NCI-H1417 treated with DMSO at 0.1 percent for 48 hours (cell line): Measurements from ENCODE around the gene IL19.
"Not testable (repeated sequence)": the region's sequence is repeated elsewhere in the genome, so short reads cannot be mapped to it uniquely, and the experiment has no call there.

Experiments
- DNase-seq: peaks from one replicate; lab custom pipeline; 2025; lab: John Stamatoyannopoulos, UW

IL19 gene

DNA sequence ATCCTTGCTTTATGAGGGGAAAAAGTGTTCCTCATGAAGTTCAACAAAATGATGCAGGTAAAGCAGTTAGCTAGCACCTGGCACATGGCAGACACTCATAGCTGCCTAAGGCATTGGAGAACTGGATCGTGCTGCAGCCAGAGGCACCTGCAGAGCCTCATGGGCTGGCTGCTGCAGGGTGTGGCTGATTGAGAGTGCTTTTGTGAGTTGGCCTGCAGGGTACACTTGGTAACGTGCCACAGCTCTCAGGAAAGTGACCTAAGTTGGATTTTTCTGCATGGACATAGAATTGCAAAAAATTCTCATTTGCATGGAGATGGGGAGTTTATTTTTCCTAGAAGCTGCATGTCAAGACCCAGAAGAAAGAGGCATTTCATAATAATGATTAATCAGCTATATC is 63.2 kb downstream of the IL19 start:
- DNase-seq: no peak

DNA sequence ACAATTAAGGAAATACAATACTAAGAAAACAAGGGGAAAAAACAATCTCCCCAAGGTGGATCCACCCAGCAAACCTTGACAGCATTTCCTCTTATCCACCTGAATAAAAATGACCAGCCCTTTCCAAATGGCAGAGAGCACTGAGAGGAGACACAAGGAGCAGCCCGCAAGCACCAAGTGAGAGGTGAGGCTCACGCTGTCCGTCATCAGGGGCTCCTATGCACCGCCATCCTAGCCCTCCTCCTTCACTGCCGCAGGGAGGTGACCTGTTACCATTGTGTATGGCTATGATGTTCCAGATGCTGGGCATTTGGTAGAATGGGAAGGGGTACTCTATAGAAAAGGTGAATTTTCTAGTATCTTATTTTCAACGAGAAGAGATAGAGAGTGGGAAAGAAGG is 63.6 kb downstream of the IL19 start:
- DNase-seq: no peak

- DNase-seq: no peak
Measured at GRCh38 chr1:206834711-206835110, 64.1 kb downstream of the IL19 start.

- DNase-seq: no peak
Measured at GRCh38 chr1:206835186-206835585, 64.6 kb downstream of the IL19 start.

GRCh38 chr1:206836111-206836510 is 65.5 kb downstream of the IL19 start:
- no peak for DNase-seq

GRCh38 chr1:206839006-206839560 is 68.5 kb downstream of the IL19 start:
- no peak for DNase-seq

GRCh38 chr1:206839857-206840256 is 69.3 kb downstream of the IL19 start:
- DNase-seq: no peak

GRCh38 chr1:206841609-206842323 is 71.2 kb downstream of the IL19 start:
- DNase-seq: no peak

DNA sequence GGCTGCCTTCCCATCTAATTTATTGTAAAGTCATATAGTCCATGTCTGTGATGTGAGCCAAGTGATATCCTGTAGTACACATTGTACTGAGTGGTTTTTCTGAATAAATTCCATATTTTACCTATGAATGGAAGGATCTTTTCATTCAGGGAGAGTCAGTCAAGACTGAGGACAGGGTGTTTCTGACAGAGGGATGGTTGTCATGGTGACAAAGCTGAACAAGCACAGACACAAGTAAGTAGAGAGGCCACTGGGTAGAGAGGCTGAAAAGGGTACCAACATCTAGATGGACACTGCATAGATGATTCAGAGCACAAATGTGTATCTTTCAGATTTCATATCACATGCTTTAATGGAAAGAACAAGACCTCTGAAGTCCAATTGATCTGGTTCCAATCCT is 72.3 kb downstream of the IL19 start:
- DNase-seq: no peak

GRCh38 chr1:206843626-206844025 is 73.1 kb downstream of the IL19 start:
- DNase-seq: no peak

- no peak for DNase-seq
Measured at GRCh38 chr1:206846487-206846886, 75.9 kb downstream of the IL19 start.

- no peak for DNase-seq
Measured at GRCh38 chr1:206847337-206847834, 76.8 kb downstream of the IL19 start.

GRCh38 chr1:206847946-206848345 is 77.4 kb downstream of the IL19 start:
- DNase-seq: no peak

- DNase-seq: no peak
Measured at GRCh38 chr1:206850401-206850800, 79.8 kb downstream of the IL19 start.

GRCh38 chr1:206851341-206852010 is 80.9 kb downstream of the IL19 start:
- DNase-seq: no peak

GRCh38 chr1:206852662-206853061 is 82.1 kb downstream of the IL19 start:
- DNase-seq: not testable (repeated sequence)

DNA sequence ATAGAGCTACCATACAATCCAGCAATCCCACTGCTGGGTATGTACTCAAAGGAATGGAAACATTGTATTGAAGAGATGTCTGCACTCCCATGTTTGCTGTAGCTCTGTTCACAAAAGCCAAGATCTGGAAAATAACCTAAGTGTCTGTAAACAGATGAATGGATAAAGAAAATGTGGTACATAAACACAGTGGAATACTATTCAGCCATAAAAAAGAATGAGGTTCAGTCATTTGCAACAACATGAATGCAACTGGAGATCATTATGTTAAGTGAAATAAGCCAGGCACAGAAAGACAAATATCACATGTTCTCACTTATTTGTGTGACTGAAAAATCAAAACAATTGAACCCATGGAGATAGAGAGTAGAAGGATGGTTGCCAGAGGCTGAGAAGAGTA is 83.1 kb downstream of the IL19 start:
- DNase-seq: not testable (repeated sequence)

DNA sequence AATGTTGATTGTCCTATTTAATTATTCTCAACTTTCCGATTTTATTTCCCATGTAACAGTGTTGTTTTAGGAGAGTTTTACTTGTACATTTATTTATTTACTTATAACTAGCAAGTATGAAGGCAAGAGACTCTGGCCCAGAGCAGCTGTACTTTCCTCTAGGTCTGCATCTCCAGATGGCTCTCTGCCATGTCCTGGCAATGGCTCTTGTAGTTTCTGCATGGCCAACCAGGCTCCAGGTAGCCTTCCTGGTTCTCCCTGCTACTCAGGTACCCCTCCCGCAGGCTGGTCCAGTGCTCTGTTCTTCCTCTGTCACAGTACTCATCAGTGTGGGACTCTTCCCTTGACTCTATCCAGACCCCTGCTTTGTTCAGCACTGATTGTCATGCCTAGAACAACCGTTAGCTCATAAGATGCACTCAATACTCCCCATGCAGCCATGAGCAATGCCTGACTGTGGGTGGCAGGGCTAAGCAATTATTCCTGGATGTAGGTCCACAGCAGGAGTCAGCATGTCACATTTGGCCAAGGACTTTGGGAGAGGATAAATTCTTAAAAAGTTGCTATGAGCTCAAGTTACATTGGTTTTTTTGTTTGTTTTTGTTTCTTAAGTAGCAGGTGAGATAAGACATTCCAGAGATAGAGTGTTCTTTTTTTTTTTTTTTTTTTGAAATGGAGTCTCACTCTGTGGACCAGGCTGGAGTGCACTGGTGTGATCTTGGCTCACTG is 84.0 kb downstream of the IL19 start:
- no peak for DNase-seq

- no peak for DNase-seq
Measured at GRCh38 chr1:206855859-206856258, 85.3 kb downstream of the IL19 start.

GRCh38 chr1:206856674-206857464 is 86.3 kb downstream of the IL19 start:
- no peak for DNase-seq

GRCh38 chr1:206859082-206859521 is 88.5 kb downstream of the IL19 start:
- no peak for DNase-seq

GRCh38 chr1:206860165-206860564 is 89.6 kb downstream of the IL19 start:
- no peak for DNase-seq
